ENCODE results near the gene ST8SIA2.

DNA sequence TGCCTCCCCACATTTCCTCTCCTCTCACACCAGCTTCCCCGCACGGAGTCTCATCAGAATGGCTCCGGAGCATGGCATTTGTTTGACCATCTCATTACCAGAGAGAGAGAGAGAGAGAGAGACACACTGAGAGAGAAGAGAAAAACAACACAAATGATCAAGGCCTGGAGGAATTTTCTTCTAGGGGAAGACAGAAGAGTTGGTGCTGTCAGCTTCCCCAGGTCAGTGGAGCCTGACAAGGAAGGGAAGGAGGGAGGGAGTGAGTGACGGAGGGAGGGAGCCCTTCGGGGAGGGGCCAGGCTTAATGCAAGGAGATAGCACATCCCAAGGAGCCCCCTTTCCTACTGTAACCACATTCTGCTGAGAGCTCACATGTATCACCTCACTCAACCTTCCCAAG lies 9.1 kb downstream of the ST8SIA2 start:
- TF ChIP-seq, protein P1, sequence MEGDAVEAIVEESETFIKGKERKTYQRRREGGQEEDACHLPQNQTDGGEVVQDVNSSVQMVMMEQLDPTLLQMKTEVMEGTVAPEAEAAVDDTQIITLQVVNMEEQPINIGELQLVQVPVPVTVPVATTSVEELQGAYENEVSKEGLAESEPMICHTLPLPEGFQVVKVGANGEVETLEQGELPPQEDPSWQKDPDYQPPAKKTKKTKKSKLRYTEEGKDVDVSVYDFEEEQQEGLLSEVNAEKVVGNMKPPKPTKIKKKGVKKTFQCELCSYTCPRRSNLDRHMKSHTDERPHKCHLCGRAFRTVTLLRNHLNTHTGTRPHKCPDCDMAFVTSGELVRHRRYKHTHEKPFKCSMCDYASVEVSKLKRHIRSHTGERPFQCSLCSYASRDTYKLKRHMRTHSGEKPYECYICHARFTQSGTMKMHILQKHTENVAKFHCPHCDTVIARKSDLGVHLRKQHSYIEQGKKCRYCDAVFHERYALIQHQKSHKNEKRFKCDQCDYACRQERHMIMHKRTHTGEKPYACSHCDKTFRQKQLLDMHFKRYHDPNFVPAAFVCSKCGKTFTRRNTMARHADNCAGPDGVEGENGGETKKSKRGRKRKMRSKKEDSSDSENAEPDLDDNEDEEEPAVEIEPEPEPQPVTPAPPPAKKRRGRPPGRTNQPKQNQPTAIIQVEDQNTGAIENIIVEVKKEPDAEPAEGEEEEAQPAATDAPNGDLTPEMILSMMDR (IDR thresholded peaks at IDR 0.05), result no peak
- TF ChIP-seq POLR2A (IDR thresholded peaks at IDR 0.05), result no peak
